HL-60/S4 treated with retinoic acid at 250 ng/mL for 4 days and 3 days (cell line): Measurements from ENCODE around the gene NTHL1.

Source experiments
- in situ Hi-C: fragments of 300-500 bp; cut with MboI; formaldehyde crosslinking; loops from 2 replicates; pipeline ENCODE4 v1.7.0; 2022; ENCODE audit warnings: low sequenced_read_pairs

The NTHL1 gene

GRCh38 chr16:1998852-1999801 lies 48.5 kb downstream of the NTHL1 start:
- in situ Hi-C loops, result no loop called here

GRCh38 chr16:1998360-1998835 lies 49.2 kb downstream of the NTHL1 start:
- in situ Hi-C loops, result no loop called here

GRCh38 chr16:1997494-1998359 lies 49.9 kb downstream of the NTHL1 start:
- in situ Hi-C loops, result no loop called here

DNA sequence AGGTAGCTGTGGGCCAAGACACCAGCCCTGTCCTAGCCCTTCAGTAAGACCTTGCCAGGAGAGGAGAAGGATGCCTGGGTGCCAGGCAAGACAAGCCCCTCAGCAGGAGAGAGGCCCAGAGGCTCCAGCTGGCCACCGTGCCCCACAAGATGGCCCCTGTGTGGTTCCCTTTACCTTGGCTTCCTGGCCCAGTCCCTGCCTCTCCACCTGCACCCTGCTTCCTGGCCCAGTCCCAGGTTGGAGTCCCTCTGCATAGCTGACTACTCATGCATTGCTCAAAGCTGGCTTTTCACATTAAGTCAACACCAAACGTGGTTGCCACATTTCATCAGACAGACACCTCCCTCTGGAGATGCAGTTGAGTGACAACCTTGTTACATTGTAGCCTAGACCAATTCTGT lies 53.9 kb downstream of the NTHL1 start:
- in situ Hi-C loops, result no loop called here

DNA sequence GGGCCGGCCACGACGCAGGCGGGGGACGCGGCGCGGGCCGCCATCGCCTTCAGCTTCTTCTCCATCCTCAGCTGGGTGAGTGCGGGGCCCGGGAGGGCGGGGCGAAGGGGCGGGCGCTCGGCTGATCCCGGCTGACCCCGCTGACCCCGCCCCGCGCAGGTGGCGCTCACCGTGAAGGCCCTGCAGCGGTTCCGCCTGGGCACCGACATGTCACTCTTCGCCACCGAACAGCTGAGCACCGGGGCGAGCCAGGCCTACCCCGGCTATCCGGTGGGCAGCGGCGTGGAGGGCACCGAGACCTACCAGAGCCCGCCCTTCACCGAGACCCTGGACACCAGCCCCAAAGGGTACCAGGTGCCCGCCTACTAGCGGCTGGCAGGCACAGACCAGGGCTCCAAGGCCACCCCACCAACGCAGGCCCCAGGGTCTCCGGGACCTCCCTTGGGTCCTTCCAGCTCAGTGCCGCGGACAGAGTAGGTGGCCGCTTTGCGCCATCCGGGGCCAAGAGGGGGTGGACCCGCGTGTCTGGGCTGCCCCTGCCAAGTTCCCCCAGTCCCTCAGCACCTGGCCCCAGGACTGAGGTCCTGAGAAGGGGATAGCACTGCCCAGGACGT lies 54.8 kb downstream of the NTHL1 start:
- in situ Hi-C loops, result no loop called here

DNA sequence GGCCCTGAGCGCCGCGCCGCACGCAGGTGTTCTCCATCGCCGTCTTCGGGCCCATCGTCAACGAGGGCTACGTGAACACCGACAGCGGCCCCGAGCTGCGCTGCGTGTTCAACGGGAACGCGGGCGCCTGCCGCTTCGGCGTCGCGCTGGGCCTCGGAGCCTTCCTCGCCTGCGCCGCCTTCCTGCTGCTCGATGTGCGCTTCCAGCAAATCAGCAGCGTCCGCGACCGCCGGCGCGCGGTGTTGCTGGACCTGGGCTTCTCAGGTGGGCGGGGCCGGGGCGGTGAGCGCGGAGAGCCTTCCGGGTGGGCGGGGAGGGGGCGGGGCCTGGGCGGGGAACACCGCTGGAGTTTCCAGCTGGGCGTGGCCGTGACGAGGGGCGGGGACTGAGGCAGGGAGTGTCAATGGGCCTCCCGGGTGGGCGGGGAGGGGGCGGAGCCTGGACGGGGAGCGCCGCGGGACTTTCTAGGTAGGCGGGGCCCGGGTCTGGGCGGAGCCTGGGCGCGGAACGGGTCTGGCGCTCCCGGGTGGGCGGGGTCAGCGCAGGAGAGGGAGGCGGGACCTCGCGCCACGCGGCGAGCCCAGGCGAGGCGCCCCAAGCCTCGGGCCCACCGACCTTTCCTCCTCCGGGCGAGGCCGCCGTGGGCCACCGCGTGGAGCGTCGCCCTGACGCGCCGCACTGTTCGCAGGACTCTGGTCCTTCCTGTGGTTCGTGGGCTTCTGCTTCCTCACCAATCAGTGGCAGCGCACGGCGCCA lies 55.5 kb downstream of the NTHL1 start:
- in situ Hi-C loops, result no loop called here

GRCh38 chr16:1991588-1991947 lies 56.1 kb downstream of the NTHL1 start:
- in situ Hi-C loops, result no loop called here

DNA sequence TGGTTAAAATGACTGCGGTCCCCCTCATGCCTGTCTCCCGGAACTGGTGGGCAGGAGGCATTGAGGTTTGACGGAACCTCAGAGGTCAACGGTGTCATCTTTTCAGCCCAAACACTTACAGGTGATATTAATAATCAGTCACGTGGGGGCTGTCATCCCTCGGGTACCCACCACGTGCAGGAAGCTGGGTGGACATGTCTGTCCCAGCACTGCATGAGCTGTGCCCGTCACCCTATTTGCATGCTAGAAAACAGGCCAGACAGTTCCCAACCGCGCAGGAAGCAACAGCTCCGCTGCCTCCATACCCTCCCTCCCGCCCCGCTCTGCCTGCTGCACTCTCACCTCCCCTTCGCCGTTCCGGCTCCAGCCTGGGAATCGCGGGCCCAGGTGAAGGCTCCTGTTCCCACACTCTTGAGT lies 56.5 kb downstream of the NTHL1 start:
- in situ Hi-C loops, result no loop called here

GRCh38 chr16:1990351-1991134 lies 57.1 kb downstream of the NTHL1 start:
- in situ Hi-C loops, result no loop called here

- in situ Hi-C loops, result no loop called here
Observed at GRCh38 chr16:1990101-1990350, 57.6 kb downstream of the NTHL1 start.
